Pancreas (tissue), 10 donors: ENCODE data around the gene DCP1B. TPM values are rescaled to one million over a fixed set of nuclear protein-coding genes. Genes with fewer than 3 reads are reported as not detected.

Source experiments
- ATAC-seq, 4 donors: fragments of 200-7000 bp; cut with Tn5 transposase; one replicate each; pipeline versions ENCODE4 v1.8.0 to v1.9.1; 2020; ENCODE audit warnings: mild to moderate bottlenecking in 4 of 4, moderate library complexity in 4 of 4
- DNase-seq, 6 donors: peaks; one replicate each; pipeline ENCODE4 v3.0.0-alpha.2; 2020
- FAIRE-seq: peaks from 2 replicates; lab custom pipeline; 2012; peaks lifted over from hg19 to GRCh38; lab: Jason Lieb, UNC
- H3K27ac ChIP-seq, 4 donors: fragments of 200-600 bp; sonication (generic); 1 replicate in 3 of 4; 2 replicates in 1 of 4; pipeline versions ENCODE4 v1.5.0 to v1.8.0; 2020
- H3K27me3 ChIP-seq, 4 donors: fragments of 200-600 bp; one replicate each; pipeline ENCODE4 v1.8.0; 2021
- H3K36me3 ChIP-seq, 3 donors: fragments of 200-600 bp; sonication (generic) in 1 of 3; one replicate each; pipeline versions ENCODE4 v1.5.0 to v1.8.0; 2020 to 2021
- H3K4me1 ChIP-seq, 3 donors: fragments of 200-600 bp; one replicate each; pipeline ENCODE4 v1.8.0; 2021
- H3K4me3 ChIP-seq, 4 donors: fragments of 200-600 bp; sonication (generic) in 2 of 4; one replicate each; pipeline versions ENCODE4 v1.5.0 to v1.8.0; 2020 to 2021
- H3K9me3 ChIP-seq, 4 donors: fragments of 200-600 bp; one replicate each; pipeline ENCODE4 v1.8.0; 2021
- WGBS, 2 donors: extraction: QIAGEN DNeasy Blood & Tissue Kit; methylation state at CpG; one replicate each; pipeline ENCODE4 v1.1.7; 2013; 5-methylcytosine and 5-hydroxymethylcytosine counted together
- intact Hi-C, 3 donors: fragments of 100-400 bp; cut with DNase I; formaldehyde crosslinking; loops; one replicate each; pipeline versions ENCODE4 v1.11.1 to v1.14.2; 2022
- polyA plus RNA-seq, 2 donors: library from polyadenylated mRNA; stranded (reverse); fragments of 200-250 nt; gene quantifications; one replicate each; pipeline ENCODE4 v1.2.3, GENCODE V29; 2013
- total RNA-seq, 6 donors: library from RNA; stranded (reverse); fragmentation: NEBNext Ultra II Directional in 4 of 6; extraction: Animal tissue kit (Norgen Biotek cat#: 25700) in 4 of 6; gene quantifications; one replicate each; pipeline versions ENCODE4 v1.2.1 to v1.2.4, GENCODE V29; 2021 to 2023
- TF ChIP-seq, protein P1 (sequence below), 4 donors: fragments of 200-600 bp; sonication (generic) in 3 of 4; IDR thresholded peaks; one replicate each; pipeline versions ENCODE4 v1.5.0 to v1.8.0; 2021; ENCODE audit warnings: antibody characterized with exemption in 4 of 4
- donor health status: healthy with polysubstance abuse.
- donor health status: DM: no; HTN: no; CAD: no; lungs with moderate emphysema.
- donor health status: DM: no; HTN: no; CAD: no.
- donor health status: control.
- donor health status: control.
- donor health status: Bipolar disorder and iron deficiency.
- donor health status: DM: yes; HTN: yes; CAD: no.
- donor health status: DM: no; HTN: no; CAD: no.
- donor health status: DM: no; HTN: no; CAD: no.
- donor health status: DM: yes; HTN: yes; CAD: no.

DCP1B gene
- total and polyA plus RNA-seq, 8 donors = 3.4 to 7.5 (median 6.6) TPM

DNA sequence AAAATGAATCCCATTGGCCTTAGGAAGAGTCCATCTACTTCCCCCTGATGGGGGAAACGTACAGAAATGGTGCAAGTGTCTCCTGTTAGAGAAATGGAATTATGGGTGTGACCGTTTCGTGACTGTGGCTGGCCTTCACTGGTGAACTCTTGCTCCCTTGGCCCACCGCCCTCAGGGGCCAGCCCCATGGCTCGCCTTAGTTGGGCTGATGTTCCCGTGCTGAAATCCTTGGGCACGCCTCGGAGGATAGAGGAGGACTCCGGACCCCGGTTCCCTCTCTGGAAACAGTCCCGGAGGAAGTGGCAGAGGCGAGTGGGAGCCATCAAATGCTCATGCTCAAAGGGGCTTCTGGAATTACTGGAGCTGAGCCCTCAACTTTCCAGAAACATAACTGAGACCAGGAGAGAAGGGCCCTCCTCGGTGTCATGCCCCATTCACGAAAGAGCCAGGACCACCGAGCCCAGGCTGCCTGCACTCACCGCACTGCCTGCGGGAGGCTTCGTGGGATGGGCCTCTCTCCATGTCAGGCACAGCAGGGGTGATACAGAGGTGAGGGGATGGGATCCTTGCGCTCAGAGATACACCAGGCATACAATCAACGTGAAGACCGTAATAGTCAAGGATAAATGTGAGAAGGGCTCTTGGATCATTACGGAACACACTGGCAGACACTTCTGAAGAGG is 75.7 kb downstream of the DCP1B start:
- 86 to 87% methylated on average over 22 of the region's 22 CpGs for WGBS, 2 donors
- intact Hi-C loops = loop anchor here in 2 of 3 donors (5.0 to 10.0 kb wide), 2 partner anchors 121 to 124 kb away; no protein-coding TSS in a partner anchor
- FAIRE-seq = no peak
- no peak overlapping the region for H3K27ac ChIP-seq
- no peaks in the 10 kb centered on the region for H3K9me3 ChIP-seq
- no peaks in the 10 kb centered on the region for H3K27me3 ChIP-seq
- no peak for ATAC-seq
- H3K36me3 ChIP-seq = no peaks in the 10 kb centered on the region
- TF ChIP-seq, protein P1, sequence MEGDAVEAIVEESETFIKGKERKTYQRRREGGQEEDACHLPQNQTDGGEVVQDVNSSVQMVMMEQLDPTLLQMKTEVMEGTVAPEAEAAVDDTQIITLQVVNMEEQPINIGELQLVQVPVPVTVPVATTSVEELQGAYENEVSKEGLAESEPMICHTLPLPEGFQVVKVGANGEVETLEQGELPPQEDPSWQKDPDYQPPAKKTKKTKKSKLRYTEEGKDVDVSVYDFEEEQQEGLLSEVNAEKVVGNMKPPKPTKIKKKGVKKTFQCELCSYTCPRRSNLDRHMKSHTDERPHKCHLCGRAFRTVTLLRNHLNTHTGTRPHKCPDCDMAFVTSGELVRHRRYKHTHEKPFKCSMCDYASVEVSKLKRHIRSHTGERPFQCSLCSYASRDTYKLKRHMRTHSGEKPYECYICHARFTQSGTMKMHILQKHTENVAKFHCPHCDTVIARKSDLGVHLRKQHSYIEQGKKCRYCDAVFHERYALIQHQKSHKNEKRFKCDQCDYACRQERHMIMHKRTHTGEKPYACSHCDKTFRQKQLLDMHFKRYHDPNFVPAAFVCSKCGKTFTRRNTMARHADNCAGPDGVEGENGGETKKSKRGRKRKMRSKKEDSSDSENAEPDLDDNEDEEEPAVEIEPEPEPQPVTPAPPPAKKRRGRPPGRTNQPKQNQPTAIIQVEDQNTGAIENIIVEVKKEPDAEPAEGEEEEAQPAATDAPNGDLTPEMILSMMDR (IDR thresholded peaks at IDR 0.05) = no peak
- DNase-seq = peak in 2 of 6 donors; percentile 4 to 8
- H3K4me3 ChIP-seq = no peak overlapping the region
- no peaks in the 10 kb centered on the region for H3K4me1 ChIP-seq

DNA sequence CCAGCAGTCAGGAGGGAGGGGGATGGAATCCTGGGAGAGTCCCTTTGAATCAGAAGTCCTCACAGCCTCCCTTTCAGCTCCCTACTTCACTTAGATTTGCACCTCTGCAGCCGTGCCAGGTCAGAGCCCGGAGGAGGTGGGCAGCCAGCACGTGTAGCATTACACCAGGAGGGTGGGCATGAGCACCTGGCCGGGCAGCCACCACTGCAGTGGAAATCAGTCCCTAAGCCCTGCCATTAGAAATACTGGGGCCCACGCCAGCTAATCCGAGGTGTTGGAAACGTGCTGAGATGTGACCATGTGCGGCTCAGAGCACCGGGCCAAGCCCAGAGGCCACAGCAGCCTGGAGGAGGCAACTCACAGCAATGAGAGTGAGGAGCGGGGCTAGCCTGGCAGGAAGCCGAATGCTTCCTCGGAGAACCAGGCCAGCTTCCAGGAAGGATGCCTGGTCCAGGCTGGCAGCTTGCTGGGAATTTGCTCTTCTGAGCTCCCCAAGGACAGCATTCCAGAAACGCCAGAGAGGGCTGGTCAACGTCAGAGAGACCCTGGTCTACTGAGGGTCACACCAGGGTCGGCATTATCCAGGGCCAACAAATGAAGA is 76.4 kb downstream of the DCP1B start:
- FAIRE-seq (no peak), ATAC-seq (no peak), DNase-seq (peak in 2 of 6 donors; percentile 5 to 10)
- Histone ChIP-seq H3K4me1 (no peaks in the 10 kb centered on the region), H3K36me3 (no peaks in the 10 kb centered on the region), H3K27me3 (no peaks in the 10 kb centered on the region), H3K27ac (no peak overlapping the region), H3K9me3 (no peaks in the 10 kb centered on the region), H3K4me3 (no peak overlapping the region)
- intact Hi-C loops = loop anchor here in 2 of 3 donors (5.0 to 10.0 kb wide), 2 partner anchors 121 to 123 kb away; no protein-coding TSS in a partner anchor
- 67 to 83% methylated on average over 14 to 15 of the region's 15 CpGs for WGBS, 2 donors
- TF ChIP-seq, protein P1 (IDR thresholded peaks at IDR 0.05) = no peak

DNA sequence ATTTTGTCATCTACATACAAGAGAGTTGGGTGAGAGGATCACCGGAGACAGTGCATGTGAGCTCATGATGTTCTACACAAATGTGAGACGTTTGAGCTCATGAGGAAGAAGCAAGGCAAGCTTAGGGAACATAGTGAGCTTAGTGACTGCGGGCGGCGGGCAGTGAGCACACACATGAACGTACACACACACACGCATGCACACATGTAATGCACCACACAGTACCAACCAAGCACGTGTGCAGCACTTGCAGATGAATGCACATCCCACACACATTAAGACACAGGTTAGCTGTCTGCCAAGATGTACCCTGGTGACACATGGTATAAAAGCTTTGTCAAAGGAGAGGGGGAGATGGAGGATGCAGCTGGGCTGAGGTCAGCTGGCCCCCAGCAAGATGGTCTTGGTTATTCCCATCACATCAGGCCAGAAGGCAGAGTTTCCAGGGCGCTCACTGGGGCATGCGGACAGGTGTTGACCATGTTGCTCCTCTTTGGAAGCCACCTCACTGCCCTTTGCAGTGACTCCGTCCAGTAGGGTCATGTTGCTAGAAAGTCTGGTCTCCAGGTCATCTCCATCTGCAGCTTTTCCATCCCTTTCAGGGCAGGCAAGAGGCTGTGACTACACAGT is 77.1 kb downstream of the DCP1B start:
- no peak overlapping the region for H3K4me3 ChIP-seq
- TF ChIP-seq, protein P1 (IDR thresholded peaks at IDR 0.05) = no peak
- no peaks in the 10 kb centered on the region for H3K36me3 ChIP-seq
- no peaks in the 10 kb centered on the region for H3K4me1 ChIP-seq
- no peaks in the 10 kb centered on the region for H3K27me3 ChIP-seq
- no peak overlapping the region for H3K27ac ChIP-seq
- intact Hi-C loops = loop anchor here in 2 of 3 donors (5.0 to 10.0 kb wide), 2 partner anchors 120 to 122 kb away; no protein-coding TSS in a partner anchor
- no peak for ATAC-seq
- FAIRE-seq = no peak
- 86 to 90% methylated on average over 11 of the region's 11 CpGs for WGBS, 2 donors
- peak in 1 of 6 donors; percentile 5 for DNase-seq
- no peaks in the 10 kb centered on the region for H3K9me3 ChIP-seq

DNA sequence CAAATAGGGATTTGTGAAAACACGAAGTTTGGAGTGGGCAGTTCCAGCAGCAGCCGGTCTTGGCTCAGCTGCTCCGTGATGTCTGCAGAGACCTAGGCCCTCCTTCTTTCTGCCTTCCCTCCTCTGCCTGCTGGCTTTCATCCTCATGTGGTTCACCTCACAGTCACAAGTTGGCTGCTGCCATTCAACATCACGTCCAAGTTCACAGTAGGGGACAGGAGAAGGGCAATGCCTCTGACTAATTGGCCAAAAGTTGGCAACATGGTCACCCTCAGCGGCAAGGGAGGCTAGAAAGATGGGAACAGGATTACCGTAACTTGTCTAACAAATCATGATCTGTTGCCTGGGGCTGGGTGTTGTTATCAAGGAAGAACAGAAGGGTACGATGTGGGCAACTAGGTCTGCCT is 78.0 kb downstream of the DCP1B start:
- Histone ChIP-seq H3K36me3 (no peaks in the 10 kb centered on the region), H3K9me3 (no peaks in the 10 kb centered on the region), H3K27me3 (no peaks in the 10 kb centered on the region), H3K4me1 (no peaks in the 10 kb centered on the region), H3K27ac (no peak overlapping the region), H3K4me3 (no peak overlapping the region)
- TF ChIP-seq, protein P1 (IDR thresholded peaks at IDR 0.05) = no peak
- intact Hi-C loops = loop anchor here in 2 of 3 donors (5.0 to 10.0 kb wide), 2 partner anchors 119 to 121 kb away; no protein-coding TSS in a partner anchor
- DNase-seq = peak in 1 of 6 donors; percentile 5
- 71 to 77% methylated on average over 7 of the region's 7 CpGs for WGBS, 2 donors
- ATAC-seq = no peak
- FAIRE-seq = no peak
